ENCODE results near the gene COX6A2. TPM values are rescaled to one million over a fixed set of nuclear protein-coding genes. Genes with fewer than 3 reads are reported as not detected.

The COX6A2 gene
- not detected in 2 replicates for total RNA-seq

GRCh38 chr16:31428279-31428597, at the start of gene COX6A2:
COX6A2 (minus strand) TSS chr16:31428360; CDS start chr16:31428325, 35 bp downstream.

GRCh38 chr16:31471875-31472708, 43.9 kb upstream of the COX6A2 start, which contains the start of gene TGFB1I1:
TGFB1I1 (plus strand) TSS chr16:31472152; CDS start chr16:31472189, 37 bp downstream.

GRCh38 chr16:31458844-31459686, 30.9 kb upstream of the COX6A2 start, which contains the start of gene ARMC5:
ARMC5 (plus strand) TSS chr16:31459501; CDS start chr16:31459525, 24 bp downstream.

GRCh38 chr16:31393056-31393455, 35.1 kb downstream of the COX6A2 start, which contains the start of gene ITGAD:
ITGAD (plus strand) TSS chr16:31393335; CDS start chr16:31393361, 26 bp downstream.

Other genes with a start within 250 kb of the COX6A2 start
- 63.4 and 69.3 TPM in 2 replicates for gene FUS, start 248.2 kb downstream of the COX6A2 start, total RNA-seq
- gene PYCARD, start 225.6 kb downstream of the COX6A2 start, total RNA-seq = 38.3 and 39.4 TPM in 2 replicates
- gene TRIM72, start 214.2 kb downstream of the COX6A2 start, total RNA-seq = not detected in 2 replicates
- not detected in 2 replicates for gene PYDC1, start 211.2 kb downstream of the COX6A2 start, total RNA-seq
- gene ITGAM, start 168.4 kb downstream of the COX6A2 start, total RNA-seq = not detected in 2 replicates
- gene ITGAX, start 73.2 kb downstream of the COX6A2 start, total RNA-seq = 0.60 and 0.64 TPM in 2 replicates
- not detected in 2 replicates for gene ITGAD, start 35.0 kb downstream of the COX6A2 start, total RNA-seq
- gene ZNF843, start 14.4 kb upstream of the COX6A2 start, total RNA-seq = not detected in 2 replicates
- gene ARMC5, start 31.1 kb upstream of the COX6A2 start, total RNA-seq = 18.9 and 20.0 TPM in 2 replicates
- 78.3 and 96.0 TPM in 2 replicates for gene TGFB1I1, start 43.8 kb upstream of the COX6A2 start, total RNA-seq
- not detected in 2 replicates for gene SLC5A2, start 54.8 kb upstream of the COX6A2 start, total RNA-seq
- 30.3 and 30.6 TPM in 2 replicates for gene RUSF1, start 80.0 kb upstream of the COX6A2 start, total RNA-seq
- gene AHSP, start 99.5 kb upstream of the COX6A2 start, total RNA-seq = not detected in 2 replicates

All from mammary microvascular endothelial cell (primary cell).